ENCODE measurements around the gene ITFG1.
"Not testable (repeated sequence)": the region's sequence is repeated elsewhere in the genome, so short reads cannot be mapped to it uniquely, and the experiment has no call there.

DNA sequence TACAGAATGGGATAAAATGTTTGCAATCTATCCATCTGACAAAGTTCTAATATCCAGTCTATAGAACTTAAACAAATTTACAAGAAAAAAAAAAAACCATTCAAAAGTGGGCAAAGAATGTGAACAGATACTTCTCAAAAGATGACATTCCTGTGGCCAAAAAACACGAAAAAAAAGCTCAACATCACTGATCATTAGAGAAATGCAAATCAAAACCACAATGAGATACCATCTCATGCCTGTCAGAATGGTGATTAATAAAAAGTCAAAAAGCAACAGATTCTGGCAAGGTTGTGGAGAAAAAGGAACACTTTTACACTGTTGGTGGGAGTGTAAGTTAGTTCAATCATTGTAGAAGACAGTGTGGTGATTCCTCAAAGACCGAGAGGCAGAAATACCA lies 26.6 kb downstream of the ITFG1 start:
- TF ChIP-seq, protein P1, sequence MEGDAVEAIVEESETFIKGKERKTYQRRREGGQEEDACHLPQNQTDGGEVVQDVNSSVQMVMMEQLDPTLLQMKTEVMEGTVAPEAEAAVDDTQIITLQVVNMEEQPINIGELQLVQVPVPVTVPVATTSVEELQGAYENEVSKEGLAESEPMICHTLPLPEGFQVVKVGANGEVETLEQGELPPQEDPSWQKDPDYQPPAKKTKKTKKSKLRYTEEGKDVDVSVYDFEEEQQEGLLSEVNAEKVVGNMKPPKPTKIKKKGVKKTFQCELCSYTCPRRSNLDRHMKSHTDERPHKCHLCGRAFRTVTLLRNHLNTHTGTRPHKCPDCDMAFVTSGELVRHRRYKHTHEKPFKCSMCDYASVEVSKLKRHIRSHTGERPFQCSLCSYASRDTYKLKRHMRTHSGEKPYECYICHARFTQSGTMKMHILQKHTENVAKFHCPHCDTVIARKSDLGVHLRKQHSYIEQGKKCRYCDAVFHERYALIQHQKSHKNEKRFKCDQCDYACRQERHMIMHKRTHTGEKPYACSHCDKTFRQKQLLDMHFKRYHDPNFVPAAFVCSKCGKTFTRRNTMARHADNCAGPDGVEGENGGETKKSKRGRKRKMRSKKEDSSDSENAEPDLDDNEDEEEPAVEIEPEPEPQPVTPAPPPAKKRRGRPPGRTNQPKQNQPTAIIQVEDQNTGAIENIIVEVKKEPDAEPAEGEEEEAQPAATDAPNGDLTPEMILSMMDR (IDR thresholded peaks at IDR 0.05): not testable (repeated sequence)
- TF ChIP-seq POLR2A (IDR thresholded peaks at IDR 0.05): not testable (repeated sequence)

Measured in lower leg skin (tissue), 3 donors.